Measurements from ENCODE around the gene MOBP.

MOBP gene

GRCh38 chr3:39440316-39440715 is 27.2 kb upstream of the MOBP start:
- Histone ChIP-seq H3K9me3 (ENCODE audit: control insufficient read depth, insufficient read depth, low read depth, low read length) (no peaks in the 10 kb centered on the region), H3K27ac (ENCODE audit: extremely low read depth, low read depth, low read length) (no peak overlapping the region), H3K4me1 (ENCODE audit: control insufficient read depth, insufficient read depth, low read length) (no peaks in the 10 kb centered on the region), H3K4me3 (ENCODE audit: low read depth, low read length) (no peak overlapping the region), H3K36me3 (ENCODE audit: control insufficient read depth in 2 of 2, insufficient read depth in 1 of 2, low read length in 2 of 2) (no peaks in the 10 kb centered on the region)
- ChIA-PET CTCF (no interaction called here), POLR2A (no interaction called here)
- no peak for TF ChIP-seq PRDM1 (tag by site-specific recombination; IDR thresholded peaks at IDR 0.05)
- no peak for TF ChIP-seq ZNF654 (tag by site-specific recombination; IDR thresholded peaks at IDR 0.05; ENCODE audit: low read depth)
- no peak for TF ChIP-seq REST (tag by site-specific recombination; IDR thresholded peaks at IDR 0.05)
- TF ChIP-seq ZNF510 (tag by site-specific recombination; IDR thresholded peaks at IDR 0.05; ENCODE audit: insufficient replicate concordance): no peak
- TF ChIP-seq ZNF843 (tag by site-specific recombination; IDR thresholded peaks at IDR 0.05): no peak
- TF ChIP-seq ZNF610 (tag by site-specific recombination; IDR thresholded peaks at IDR 0.05; ENCODE audit: borderline replicate concordance): no peak
- TF ChIP-seq REPIN1 (tag by site-specific recombination; IDR thresholded peaks at IDR 0.05; ENCODE audit: low read depth): no peak
- TF ChIP-seq ZNF596 (tag by site-specific recombination; IDR thresholded peaks at IDR 0.05): no peak
- TF ChIP-seq ZNF707 (tag by site-specific recombination; IDR thresholded peaks at IDR 0.05): no peak
- TF ChIP-seq ZNF600 (tag by site-specific recombination; IDR thresholded peaks at IDR 0.05): no peak
- no peak for TF ChIP-seq ZNF449 (tag by site-specific recombination; IDR thresholded peaks at IDR 0.05)
- TF ChIP-seq ZNF248 (tag by site-specific recombination; IDR thresholded peaks at IDR 0.05): no peak

GRCh38 chr3:39443530-39443929 is 23.9 kb upstream of the MOBP start:
- Histone ChIP-seq H3K4me3 (ENCODE audit: low read depth, low read length) (no peak overlapping the region), H3K4me1 (ENCODE audit: control insufficient read depth, insufficient read depth, low read length) (no peaks in the 10 kb centered on the region), H3K27ac (ENCODE audit: extremely low read depth, low read depth, low read length) (no peak overlapping the region), H3K9me3 (ENCODE audit: control insufficient read depth, insufficient read depth, low read depth, low read length) (no peaks in the 10 kb centered on the region), H3K36me3 (ENCODE audit: control insufficient read depth in 2 of 2, insufficient read depth in 1 of 2, low read length in 2 of 2) (no peaks in the 10 kb centered on the region)
- POLR2A ChIA-PET: no interaction called here
- CTCF ChIA-PET: interaction anchor here (0.6 to 8.3 kb wide), 2 partner anchors 55 to 65 kb away, joined by 4 to 86 read pairs; no protein-coding TSS in a partner anchor
- TF ChIP-seq ZNF239 (tag by site-specific recombination; IDR thresholded peaks at IDR 0.05): no peak
- TF ChIP-seq PATZ1 (tag by site-specific recombination; IDR thresholded peaks at IDR 0.05): no peak
- no peak for TF ChIP-seq ZNF366 (tag by site-specific recombination; conservative IDR thresholded peaks at IDR 0.05)
- TF ChIP-seq ZBTB20 (tag by site-specific recombination; IDR thresholded peaks at IDR 0.05): no peak
- TF ChIP-seq ZNF114 (tag by site-specific recombination; IDR thresholded peaks at IDR 0.05): no peak
- no peak for TF ChIP-seq GLIS1 (tag by site-specific recombination; IDR thresholded peaks at IDR 0.05)
- no peak for TF ChIP-seq REST (tag by site-specific recombination; IDR thresholded peaks at IDR 0.05)
- no peak for TF ChIP-seq GLI2 (tag by site-specific recombination; IDR thresholded peaks at IDR 0.05; ENCODE audit: borderline replicate concordance, low read depth)
- TF ChIP-seq ZNF521 (tag by site-specific recombination; IDR thresholded peaks at IDR 0.05): no peak
- TF ChIP-seq ZNF335 (tag by site-specific recombination; conservative IDR thresholded peaks at IDR 0.05): no peak
- TF ChIP-seq PRDM1 (tag by site-specific recombination; IDR thresholded peaks at IDR 0.05): no peak
- no peak for TF ChIP-seq ZNF302 (tag by site-specific recombination; IDR thresholded peaks at IDR 0.05; ENCODE audit: low read depth)
- no peak for TF ChIP-seq ZNF585B (tag by site-specific recombination; IDR thresholded peaks at IDR 0.05)
- no peak for TF ChIP-seq ZNF138 (tag by site-specific recombination; IDR thresholded peaks at IDR 0.05; ENCODE audit: borderline replicate concordance)
- no peak for TF ChIP-seq KLF1 (tag by site-specific recombination; IDR thresholded peaks at IDR 0.05)
- no peak for TF ChIP-seq ZSCAN16 (tag by site-specific recombination; IDR thresholded peaks at IDR 0.05)

Measured in HEK293 (cell line).